ENCODE data around the gene HSD17B12.

HSD17B12 gene

GRCh38 chr11:43689167-43689566 is 8.6 kb downstream of the HSD17B12 start:
- DNase-seq = no peak

- no peak for DNase-seq
These were observed 10.6 kb downstream of the HSD17B12 start for GRCh38 chr11:43690929-43691725.

- DNase-seq = no peak
These were observed 11.3 kb downstream of the HSD17B12 start for GRCh38 chr11:43691806-43692205.

- no peak for DNase-seq
These were observed 12.5 kb downstream of the HSD17B12 start for GRCh38 chr11:43693069-43693468.

GRCh38 chr11:43693731-43694130 is 13.2 kb downstream of the HSD17B12 start:
- no peak for DNase-seq

- DNase-seq = no peak
These were observed 13.9 kb downstream of the HSD17B12 start for GRCh38 chr11:43694477-43694876.

GRCh38 chr11:43697679-43698078 is 17.1 kb downstream of the HSD17B12 start:
- no peak for DNase-seq

GRCh38 chr11:43699870-43700269 is 19.3 kb downstream of the HSD17B12 start:
- no peak for DNase-seq

- no peak for DNase-seq
These were observed 26.1 kb downstream of the HSD17B12 start for GRCh38 chr11:43706631-43707030.

GRCh38 chr11:43708776-43709175 is 28.2 kb downstream of the HSD17B12 start:
- DNase-seq = no peak

GRCh38 chr11:43709689-43710088 is 29.2 kb downstream of the HSD17B12 start:
- no peak for DNase-seq

GRCh38 chr11:43712676-43713075 is 32.1 kb downstream of the HSD17B12 start:
- no peak for DNase-seq

GRCh38 chr11:43718373-43718772 is 37.8 kb downstream of the HSD17B12 start:
- DNase-seq = no peak

GRCh38 chr11:43723617-43724016 is 43.1 kb downstream of the HSD17B12 start:
- no peak for DNase-seq

GRCh38 chr11:43732225-43732624 is 51.7 kb downstream of the HSD17B12 start:
- no peak for DNase-seq

GRCh38 chr11:43734256-43734655 is 53.7 kb downstream of the HSD17B12 start:
- no peak for DNase-seq

- no peak for DNase-seq
These were observed 54.6 kb downstream of the HSD17B12 start for GRCh38 chr11:43735115-43735514.

- no peak for DNase-seq
These were observed 55.4 kb downstream of the HSD17B12 start for GRCh38 chr11:43735961-43736360.

- DNase-seq = no peak
These were observed 56.1 kb downstream of the HSD17B12 start for GRCh38 chr11:43736502-43737200.

- no peak for DNase-seq
These were observed 56.7 kb downstream of the HSD17B12 start for GRCh38 chr11:43737201-43737590.

- DNase-seq = no peak
These were observed 58.3 kb downstream of the HSD17B12 start for GRCh38 chr11:43738600-43739409.

GRCh38 chr11:43746670-43747069 is 66.1 kb downstream of the HSD17B12 start:
- DNase-seq = no peak

- DNase-seq = no peak
These were observed 66.7 kb downstream of the HSD17B12 start for GRCh38 chr11:43747130-43747802.
